Hepatocyte (in vitro differentiated cells): Measurements from ENCODE around the gene HSF5. TPM values are rescaled to one million over a fixed set of nuclear protein-coding genes. Genes with fewer than 3 reads are reported as not detected.

Experiments
- DNase-seq: peaks from one replicate; pipeline ENCODE4 v3.0.0-alpha.2; 2016; ENCODE audit warnings: low spot score
- H2AFZ ChIP-seq: fragments of 200-600 bp; sonication (generic); 2 replicates; pipeline ENCODE4 v1.6.0; 2016; ENCODE audit warnings: antibody characterized with exemption, mild to moderate bottlenecking
- H3K27ac ChIP-seq: fragments of 200-600 bp; sonication (generic); 2 replicates; pipeline ENCODE4 v1.5.1; 2016; ENCODE audit warnings: mild to moderate bottlenecking
- H3K27me3 ChIP-seq: fragments of 200-600 bp; sonication (generic); 2 replicates; pipeline ENCODE4 v1.6.1; 2016
- H3K36me3 ChIP-seq: fragments of 200-600 bp; sonication (generic); replicated peaks from 2 replicates; pipeline ENCODE4 v1.5.1; 2016; ENCODE audit warnings: low read depth; ENCODE audit not compliant: insufficient read depth
- H3K4me1 ChIP-seq: fragments of 200-600 bp; sonication (generic); 2 replicates; pipeline ENCODE4 v1.5.1; 2016; ENCODE audit warnings: mild to moderate bottlenecking, moderate library complexity; ENCODE audit not compliant: insufficient read depth
- H3K4me2 ChIP-seq: fragments of 200-600 bp; sonication (generic); 2 replicates; pipeline ENCODE4 v1.6.0; 2016
- H3K4me3 ChIP-seq: fragments of 200-600 bp; sonication (generic); 2 replicates; pipeline ENCODE4 v1.5.1; 2016; ENCODE audit warnings: mild to moderate bottlenecking
- H3K79me2 ChIP-seq: fragments of 200-600 bp; sonication (generic); 2 replicates; pipeline ENCODE4 v1.6.0; 2017; ENCODE audit warnings: mild to moderate bottlenecking
- H3K9me2 ChIP-seq: fragments of 200-600 bp; sonication (generic); replicated peaks from 2 replicates; pipeline ENCODE4 v1.6.0; 2017; ENCODE audit warnings: mild to moderate bottlenecking; ENCODE audit not compliant: insufficient read depth
- H3K9me3 ChIP-seq: fragments of 200-600 bp; sonication (generic); 2 replicates; pipeline ENCODE4 v1.5.1; 2016; ENCODE audit warnings: low read depth, mild to moderate bottlenecking
- H4K20me1 ChIP-seq: fragments of 200-600 bp; sonication (generic); 2 replicates; pipeline ENCODE4 v1.6.0; 2016; ENCODE audit warnings: mild to moderate bottlenecking; ENCODE audit not compliant: insufficient read depth, poor library complexity, severe bottlenecking
- CTCF ChIP-seq: fragments of 200-600 bp; sonication (generic); IDR thresholded peaks from 2 replicates; pipeline ENCODE4 v1.5.1; 2016; ENCODE audit warnings: antibody characterized with exemption, mild to moderate bottlenecking; ENCODE audit not compliant: poor library complexity
- EZH2 ChIP-seq: fragments of 200-600 bp; sonication (generic); IDR thresholded peaks from 2 replicates; pipeline ENCODE4 v1.6.1; 2016; ENCODE audit warnings: antibody characterized with exemption, mild to moderate bottlenecking, borderline replicate concordance
- EZH2phosphoT487 ChIP-seq: fragments of 200-600 bp; sonication (generic); IDR thresholded peaks from one replicate; pipeline ENCODE4 v1.6.1; 2018; ENCODE audit warnings: antibody characterized with exemption, mild to moderate bottlenecking, low read depth, moderate library complexity; ENCODE audit not compliant: unreplicated experiment, severe bottlenecking
- WGBS: methylation state at CpG from one replicate; pipeline ENCODE4 v1.1.6; 2016; ENCODE audit warnings: low lambda C conversion rate; ENCODE audit errors: missing lambda C conversion rate; 5-methylcytosine and 5-hydroxymethylcytosine counted together
- polyA plus RNA-seq: library from polyadenylated mRNA; unstranded; fragments of >200 nt; fragmentation: Nextera tagmentation; extraction: Ambion mirVana; gene quantifications from 2 replicates; pipeline ENCODE4 v1.2.1, GENCODE V29; 2016
- total RNA-seq: library from RNA; depleted of rRNA; stranded (reverse); fragments of >200 nt; gene quantifications from 2 replicates; pipeline ENCODE4 v1.2.3, GENCODE V29; 2014

The HSF5 gene
- total and polyA plus RNA-seq, 2 experiments from 2014 or later = 0.03 TPM; not detected in 1

GRCh38 chr17:58535431-58535830, 47.2 kb upstream of the HSF5 start:
- Histone ChIP-seq H4K20me1 (no peaks in the 10 kb centered on the region), H2AFZ (no peak overlapping the region), H3K27ac (no peak overlapping the region), H3K27me3 (peaks cover 23% of the 10 kb centered on the region), H3K9me2 (no peaks in the 10 kb centered on the region), H3K4me2 (no peak overlapping the region), H3K36me3 (no peaks in the 10 kb centered on the region), H3K4me1 (peaks cover 2% of the 10 kb centered on the region), H3K79me2 (no peaks in the 10 kb centered on the region), H3K4me3 (no peak overlapping the region), H3K9me3 (no peaks in the 10 kb centered on the region)
- no peak for DNase-seq
- TF ChIP-seq CTCF (no peak), EZH2phosphoT487 (no peak), EZH2 (no peak)
- 90% methylated on average over 2 of the region's 2 CpGs for WGBS

- 89% methylated on average over 4 of the region's 4 CpGs for WGBS
- no peak overlapping the region for H3K4me2 ChIP-seq
Observed at GRCh38 chr17:58534901-58535421, 46.8 kb upstream of the HSF5 start.

GRCh38 chr17:58534331-58534730, 46.1 kb upstream of the HSF5 start:
- DNase-seq = no peak
- 70% methylated on average over 3 of the region's 3 CpGs for WGBS
- Histone ChIP-seq H3K79me2 (no peaks in the 10 kb centered on the region), H3K4me3 (no peak overlapping the region), H2AFZ (no peak overlapping the region), H3K4me1 (peaks cover 2% of the 10 kb centered on the region), H4K20me1 (no peaks in the 10 kb centered on the region), H3K27ac (no peak overlapping the region), H3K27me3 (peaks cover 23% of the 10 kb centered on the region), H3K9me2 (no peaks in the 10 kb centered on the region), H3K4me2 (no peak overlapping the region), H3K9me3 (no peaks in the 10 kb centered on the region), H3K36me3 (no peaks in the 10 kb centered on the region)
- TF ChIP-seq EZH2phosphoT487 = no peak
- no peak for TF ChIP-seq CTCF
- no peak for TF ChIP-seq EZH2

More at GRCh38 chr17:58534901-58535421, 46.8 kb upstream of the HSF5 start:
- Histone ChIP-seq H3K9me2 (no peaks in the 10 kb centered on the region), H3K27ac (no peak overlapping the region), H3K27me3 (peaks cover 23% of the 10 kb centered on the region), H3K4me1 (peaks cover 2% of the 10 kb centered on the region), H2AFZ (no peak overlapping the region), H3K4me3 (no peak overlapping the region), H3K9me3 (no peaks in the 10 kb centered on the region), H3K36me3 (no peaks in the 10 kb centered on the region), H4K20me1 (no peaks in the 10 kb centered on the region), H3K79me2 (no peaks in the 10 kb centered on the region)
- TF ChIP-seq EZH2 = no peak
- no peak for TF ChIP-seq EZH2phosphoT487
- TF ChIP-seq CTCF = no peak
- DNase-seq = no peak
